ENCODE results near the gene NEK6. TPM values are rescaled to one million over a fixed set of nuclear protein-coding genes. Genes with fewer than 3 reads are reported as not detected.

Gene NEK6
- total and polyA plus RNA-seq, 2 of the 8 experiments (the other 6 are each of a cell fraction or from before 2014, with no cell fraction given): 17.7 to 19.7 TPM

Other genes starting within 250 kb of the NEK6 start
- gene LHX2, start 246.2 kb upstream of the NEK6 start, total RNA-seq (2021; fragmentation: NEBNext Ultra II Directional; extraction: Animal tissue kit (Norgen Biotek cat#: 25700)): 0.11 and 0.17 TPM in 2 replicates
- gene LHX2, start 246.2 kb upstream of the NEK6 start, polyA plus RNA-seq (2011; rRNA removed): 0.72 and 0.86 TPM in 2 replicates
- 219 and 222 TPM in 2 replicates for gene PSMB7, start 157.5 kb downstream of the NEK6 start, total RNA-seq (2021; fragmentation: NEBNext Ultra II Directional; extraction: Animal tissue kit (Norgen Biotek cat#: 25700))
- 213 and 357 TPM in 2 replicates for gene PSMB7, start 157.5 kb downstream of the NEK6 start, polyA plus RNA-seq (2011; rRNA removed)
- 1.1 and 1.4 TPM in 2 replicates for gene ADGRD2, start 192.5 kb downstream of the NEK6 start, total RNA-seq (2021; fragmentation: NEBNext Ultra II Directional; extraction: Animal tissue kit (Norgen Biotek cat#: 25700))
- gene ADGRD2, start 192.5 kb downstream of the NEK6 start, polyA plus RNA-seq (2011; rRNA removed): 0.41 and 1.2 TPM in 2 replicates
- gene NR5A1, start 249.4 kb downstream of the NEK6 start, total RNA-seq (2021; fragmentation: NEBNext Ultra II Directional; extraction: Animal tissue kit (Norgen Biotek cat#: 25700)): 0.42 and 0.58 TPM in 2 replicates
- 0.29 and 0.74 TPM in 2 replicates for gene NR5A1, start 249.4 kb downstream of the NEK6 start, polyA plus RNA-seq (2011; rRNA removed)

All from H1 (cell line).